ENCODE data around the gene PDLIM1.
"Not testable (repeated sequence)": the region's sequence is repeated elsewhere in the genome, so short reads cannot be mapped to it uniquely, and the experiment has no call there.

PDLIM1 gene

DNA sequence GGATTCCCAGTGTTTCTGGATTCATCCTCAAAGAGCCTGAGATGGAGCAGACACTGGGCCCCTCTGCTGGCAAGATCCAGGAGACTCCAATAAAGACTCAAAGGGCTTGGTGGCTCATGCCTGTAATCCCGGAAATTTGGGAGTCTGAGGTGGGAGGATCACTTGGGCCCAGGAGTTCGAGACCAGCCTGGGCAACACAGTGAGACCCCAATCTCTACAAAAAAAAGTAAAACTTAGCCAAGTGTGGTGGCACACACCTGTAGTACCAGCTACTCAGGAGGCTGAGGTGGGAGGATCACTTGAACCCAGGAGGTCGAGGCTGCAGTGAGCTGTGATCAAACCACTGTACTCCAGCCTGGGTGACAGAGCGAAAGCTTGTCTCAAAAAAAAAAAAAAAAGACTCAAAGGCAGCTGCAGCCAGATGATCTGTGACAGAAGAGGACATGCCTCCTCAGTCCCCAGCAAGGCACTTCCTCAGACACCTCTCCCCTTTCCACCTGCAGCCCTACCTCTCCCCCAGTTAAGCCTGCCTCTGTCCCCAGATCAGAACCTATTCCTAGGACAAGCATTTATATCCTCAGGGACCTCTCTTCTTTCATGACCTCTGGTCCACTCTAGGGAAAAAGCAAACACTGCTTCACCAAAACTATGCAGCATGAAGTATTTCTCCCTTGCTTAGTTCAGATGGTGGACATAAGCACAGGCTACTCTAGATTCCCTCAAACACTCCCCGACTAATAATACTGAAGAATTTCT is 27.9 kb downstream of the PDLIM1 start:
- no peak for DNase-seq

DNA sequence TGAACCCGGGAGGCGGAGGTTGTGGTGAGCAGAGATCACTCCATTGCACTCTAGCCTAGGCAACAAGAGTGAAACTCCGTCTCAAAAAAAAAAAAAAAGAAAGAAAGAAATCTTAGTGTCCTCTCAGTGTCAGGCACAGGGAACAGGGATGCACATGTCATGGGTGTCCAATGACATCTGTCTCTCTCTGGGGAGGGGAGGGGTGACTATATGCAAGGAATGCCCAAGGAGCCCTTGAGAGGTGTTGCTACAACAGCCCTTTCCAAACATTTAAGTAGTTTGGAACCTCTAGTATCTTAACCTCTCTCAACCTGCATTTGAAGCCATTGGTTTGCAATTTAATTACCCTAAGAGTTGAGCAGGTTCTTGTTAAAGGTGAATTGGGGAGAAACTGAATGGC is 28.9 kb downstream of the PDLIM1 start:
- DNase-seq: no peak

DNA sequence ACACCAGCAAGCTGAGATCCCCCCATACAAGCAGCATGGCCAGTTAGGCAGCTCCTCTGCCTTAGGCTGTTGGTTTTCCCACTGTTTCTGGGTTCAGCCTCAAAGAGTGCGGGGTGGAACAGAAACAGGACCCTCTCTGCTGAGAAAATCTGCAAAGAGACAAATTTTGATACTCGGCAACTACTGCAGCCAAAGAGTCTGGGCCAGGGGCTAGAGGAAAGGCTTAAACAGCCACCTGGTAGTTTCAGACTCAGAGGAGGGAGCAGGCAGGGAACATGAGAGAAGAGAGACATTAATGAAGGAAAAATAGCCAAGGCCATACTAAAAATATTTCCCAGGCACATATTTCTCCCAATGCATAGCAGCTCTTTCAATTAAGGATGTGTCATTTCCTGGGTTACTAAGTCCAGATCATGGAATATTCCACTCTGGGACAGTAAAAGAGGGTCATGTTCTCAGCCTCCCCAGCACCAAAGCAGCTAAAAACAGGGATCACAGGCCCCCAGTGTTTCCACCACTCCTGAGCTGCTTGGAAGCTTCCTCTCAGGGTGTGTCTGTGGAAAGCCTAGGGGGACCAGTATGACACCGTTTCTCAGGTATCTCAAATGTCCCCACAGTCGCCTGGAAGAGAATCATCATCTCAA is 29.8 kb downstream of the PDLIM1 start:
- DNase-seq: no peak

DNA sequence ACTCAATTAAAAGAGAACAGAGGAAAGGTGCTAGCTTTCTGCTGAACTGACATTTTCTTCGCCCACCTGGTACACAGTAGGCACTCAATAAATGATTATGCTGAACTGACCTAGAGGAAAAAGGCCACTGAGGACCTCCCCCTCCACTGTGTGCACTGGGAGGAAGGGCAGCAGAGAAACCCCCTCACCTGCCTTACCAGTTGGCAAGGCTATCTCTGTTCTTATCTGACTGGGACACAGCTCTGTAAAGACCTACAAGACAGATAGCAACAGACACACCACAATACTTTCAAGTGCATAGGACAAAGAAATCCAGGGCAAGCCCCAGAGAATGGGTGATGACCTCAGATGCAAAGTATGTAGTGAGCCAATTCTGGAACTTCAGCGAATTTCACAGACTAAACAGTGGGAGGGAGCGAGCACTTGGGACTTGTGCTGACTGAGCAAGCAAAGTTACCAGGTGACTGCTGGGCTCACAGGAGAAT is 30.4 kb downstream of the PDLIM1 start:
- DNase-seq: no peak

- no peak for DNase-seq
Measured at GRCh38 chr10:95257849-95258248, 33.0 kb downstream of the PDLIM1 start.

DNA sequence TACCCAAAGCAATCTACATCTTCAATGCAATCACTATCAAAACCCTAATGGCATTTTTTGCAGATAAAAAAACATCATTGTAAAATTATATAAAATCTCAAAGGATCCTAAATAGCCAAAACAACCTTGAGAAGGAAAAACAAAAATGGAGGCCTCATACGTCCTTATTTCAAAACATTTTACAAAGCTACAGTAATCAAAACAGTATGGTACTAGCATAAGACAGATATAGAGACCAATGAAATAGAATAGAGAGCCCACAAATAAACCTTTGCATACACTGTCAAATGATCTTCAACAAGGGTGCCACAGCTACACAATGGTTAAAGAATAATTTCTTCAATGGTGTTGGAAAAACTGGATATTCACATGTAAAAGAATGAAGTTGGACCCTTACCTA is 34.5 kb downstream of the PDLIM1 start:
- no peak for DNase-seq

- no peak for DNase-seq
Measured at GRCh38 chr10:95254629-95255028, 36.2 kb downstream of the PDLIM1 start.

GRCh38 chr10:95253686-95254085 is 37.1 kb downstream of the PDLIM1 start:
- DNase-seq: no peak

DNA sequence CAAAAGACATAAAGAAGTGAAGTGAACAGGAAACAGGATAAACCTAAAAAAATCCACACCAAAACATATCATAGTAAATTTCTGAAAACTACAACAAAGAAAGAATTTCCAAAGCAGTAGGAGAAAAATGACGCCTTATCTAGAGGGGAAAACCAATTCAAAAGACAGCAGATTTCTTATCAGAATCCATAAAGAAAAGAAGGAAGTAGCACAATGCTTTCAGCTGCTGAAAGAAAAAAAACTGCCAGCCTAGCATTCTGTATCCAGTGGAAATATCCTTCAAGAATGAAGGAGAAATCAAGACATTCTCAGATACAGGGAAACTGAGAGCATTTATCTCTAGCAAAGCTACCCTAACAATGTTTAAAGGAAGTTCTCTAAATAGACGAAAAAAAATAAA is 37.8 kb downstream of the PDLIM1 start:
- no peak for DNase-seq

DNA sequence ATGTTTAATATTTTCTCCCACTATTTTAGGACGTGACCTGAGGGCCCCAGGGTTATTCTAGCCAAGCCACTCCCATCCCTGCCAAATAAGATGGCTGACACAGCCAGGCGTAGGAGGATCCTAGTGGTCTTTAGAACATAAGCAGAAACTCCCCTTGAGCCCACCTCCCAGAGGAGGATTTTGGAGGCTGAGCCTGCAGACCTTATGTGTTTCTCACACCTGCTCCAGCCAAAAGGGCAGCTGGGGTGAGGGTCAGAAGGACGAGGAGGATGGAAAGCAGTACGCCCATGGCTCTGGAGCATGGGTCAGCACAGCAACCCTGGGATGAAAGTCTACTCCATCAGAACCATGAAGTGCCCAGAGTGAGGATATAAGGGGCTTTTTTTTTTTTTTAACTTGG is 39.9 kb downstream of the PDLIM1 start:
- no peak for DNase-seq

GRCh38 chr10:95249467-95249866 is 41.3 kb downstream of the PDLIM1 start:
- no peak for DNase-seq

GRCh38 chr10:95248989-95249388 is 41.8 kb downstream of the PDLIM1 start:
- no peak for DNase-seq

- DNase-seq: no peak
Measured at GRCh38 chr10:95247881-95248583, 42.8 kb downstream of the PDLIM1 start.

GRCh38 chr10:95247200-95247880 is 43.5 kb downstream of the PDLIM1 start:
- no peak for DNase-seq

DNA sequence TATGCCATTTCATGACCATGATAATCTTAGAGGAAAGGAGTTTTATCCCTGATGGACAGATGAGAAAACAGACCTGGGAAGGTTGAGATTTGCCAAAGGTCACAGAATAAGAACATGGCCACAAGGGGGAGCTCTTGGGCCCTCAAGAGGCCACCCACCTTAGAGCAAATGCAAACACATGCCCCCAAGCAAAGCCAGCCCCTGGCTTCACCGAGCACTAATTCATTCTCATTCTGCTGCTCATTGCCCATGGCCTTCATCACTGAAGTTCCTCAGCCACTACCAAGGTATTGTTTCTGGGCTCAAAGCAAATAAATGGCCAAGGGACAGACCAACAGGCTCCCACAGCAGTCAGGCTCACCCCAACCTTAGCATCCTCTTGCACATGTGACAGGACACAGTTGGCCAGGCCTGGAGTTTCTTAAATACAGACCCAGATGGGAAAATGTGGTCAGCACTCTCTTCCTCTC is 44.2 kb downstream of the PDLIM1 start:
- peak; percentile 48 for DNase-seq

DNA sequence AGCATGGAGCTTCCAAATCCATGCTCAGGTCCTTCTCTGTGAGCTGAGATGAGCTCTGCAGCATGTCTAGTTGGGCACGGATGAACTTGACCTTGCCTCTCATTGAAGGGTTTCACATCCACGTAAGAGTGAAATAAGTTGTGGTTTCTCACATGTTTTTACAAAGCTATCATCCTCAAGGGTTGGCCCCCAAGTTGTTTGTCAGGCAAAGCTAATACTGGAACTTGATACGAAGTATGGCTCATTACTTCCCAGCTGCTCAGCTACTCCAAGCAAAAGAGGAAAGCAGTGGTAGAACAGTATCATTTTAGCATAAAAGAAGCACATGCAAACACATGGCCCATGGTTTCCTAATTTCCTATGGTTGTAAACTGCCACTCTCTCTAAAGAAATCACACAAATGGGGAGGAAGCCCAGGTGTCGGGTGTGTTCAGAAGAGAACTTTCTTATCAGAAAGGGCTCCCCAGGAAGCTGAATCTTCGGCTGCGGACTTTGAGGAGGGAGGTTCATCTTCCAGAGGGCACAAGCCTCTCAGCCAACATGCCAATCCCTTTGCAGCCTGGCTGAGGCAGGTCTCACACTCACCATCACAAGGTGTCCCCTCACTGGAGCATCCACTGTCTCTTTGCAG is 45.3 kb downstream of the PDLIM1 start:
- DNase-seq: no peak

DNA sequence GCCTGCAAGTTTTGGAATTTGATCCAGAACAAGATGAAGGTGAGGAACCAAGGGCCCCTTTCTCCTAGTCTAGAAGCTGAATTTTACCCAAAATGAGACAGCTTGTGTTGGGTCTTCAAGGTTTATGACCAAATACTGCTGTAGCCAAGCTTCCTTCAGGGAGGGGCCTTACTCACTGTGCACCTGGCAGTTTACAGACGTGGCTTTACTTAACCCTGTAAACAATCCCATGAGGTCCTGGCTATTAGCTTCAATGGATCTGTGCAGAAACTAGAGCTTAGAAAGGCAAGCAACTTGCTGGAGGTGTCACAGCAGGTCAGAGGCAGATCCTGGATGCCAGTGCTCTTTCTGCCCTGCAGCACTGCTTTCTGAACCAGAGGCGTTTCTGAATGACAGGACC is 46.7 kb downstream of the PDLIM1 start:
- DNase-seq: no peak

DNA sequence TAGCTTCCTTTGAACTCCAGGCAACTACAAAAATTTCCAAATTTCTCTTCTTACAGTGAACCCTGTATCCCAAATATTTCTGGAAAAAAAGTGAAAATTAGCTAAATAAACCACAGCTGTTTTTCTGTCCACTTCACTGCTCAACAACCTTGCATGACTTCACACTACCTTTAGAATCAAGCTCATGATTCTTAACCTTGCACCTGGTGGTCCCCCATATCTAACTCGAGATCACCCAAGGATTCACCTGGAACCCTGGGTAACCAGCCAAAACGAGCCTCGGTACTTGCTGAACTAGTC is 47.5 kb downstream of the PDLIM1 start:
- DNase-seq: no peak

DNA sequence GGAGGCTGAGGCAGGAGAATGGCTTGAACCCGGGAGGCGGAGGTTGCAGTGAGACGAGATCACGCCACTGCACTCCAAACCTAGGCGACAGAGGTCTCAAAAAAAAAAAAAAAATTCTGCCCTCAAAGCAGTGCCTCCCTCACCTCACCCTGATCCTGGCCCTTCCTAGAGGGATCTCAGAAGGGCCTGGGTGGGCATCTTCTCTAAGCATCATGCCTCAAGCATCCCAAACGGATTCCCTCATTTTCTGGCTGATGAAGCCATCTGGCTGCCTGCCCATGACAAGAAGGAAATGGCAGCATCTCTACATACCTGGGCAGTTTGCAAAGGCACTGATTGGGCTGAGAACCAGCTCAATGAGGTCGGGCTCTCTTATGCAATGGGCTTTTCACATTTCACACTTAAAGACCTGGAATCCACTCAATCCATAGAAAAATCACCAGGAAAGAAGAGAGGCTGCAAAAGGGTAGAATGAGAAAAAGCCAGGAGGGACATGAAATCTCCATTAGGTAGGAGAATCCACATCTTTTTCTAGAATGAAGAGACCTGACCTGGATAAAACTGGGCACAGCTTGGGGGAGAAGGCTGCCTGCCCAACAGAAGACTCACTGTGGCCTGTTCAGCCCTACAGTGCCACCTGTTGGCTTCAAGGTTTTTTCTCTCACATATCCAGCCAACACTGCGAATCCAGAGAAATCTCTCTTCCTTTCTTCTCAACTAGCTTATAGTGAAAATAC is 48.1 kb downstream of the PDLIM1 start:
- DNase-seq: no peak

GRCh38 chr10:95241533-95241932 is 49.3 kb downstream of the PDLIM1 start:
- DNase-seq: no peak

- DNase-seq: no peak
Measured at GRCh38 chr10:95240811-95241210, 50.0 kb downstream of the PDLIM1 start.

DNA sequence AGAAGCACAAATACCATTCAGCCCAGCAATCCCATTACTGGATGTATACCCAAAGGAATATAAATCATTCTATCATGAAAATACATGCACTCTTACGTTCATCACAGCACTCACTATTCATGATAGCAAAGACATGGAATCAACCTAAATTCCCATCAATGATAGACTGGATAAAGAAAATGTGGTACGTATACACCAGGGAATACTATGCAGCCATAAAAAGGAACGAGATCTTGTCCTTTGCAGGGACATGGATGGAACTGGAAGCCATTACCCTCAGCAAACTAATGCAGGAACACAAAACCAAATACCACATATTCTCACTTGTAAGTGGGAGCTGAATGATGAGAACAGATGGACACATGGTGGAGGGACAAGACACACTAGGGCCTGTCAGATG is 50.7 kb downstream of the PDLIM1 start:
- not testable (repeated sequence) for DNase-seq
